Caco-2 (cell line): ENCODE measurements around the gene LACTB. TPM values are rescaled to one million over a fixed set of nuclear protein-coding genes. Genes with fewer than 3 reads are reported as not detected.

Experiments
- BruUV-seq: library from RNA; stranded (reverse); fragments of 400-500 nt; replicated peaks from 2 replicates; lab custom pipeline; 2021; lab: Mats Ljungman, UMichigan
- CTCF ChIA-PET: fragments of 300-600 bp; sonication (Branson Sonifier 250); formaldehyde crosslinking; loops from one replicate; lab custom pipeline; 2022; ENCODE audit warnings: antibody characterized with exemption; lab: Charles Lee
- POLR2A ChIA-PET: fragments of 300-600 bp; sonication (Branson Sonifier 250); formaldehyde crosslinking; loops from one replicate; lab custom pipeline; 2022; ENCODE audit warnings: antibody characterized with exemption; lab: Charles Lee
- DNase-seq, 2 experiments: peaks; one replicate each; pipeline versions ENCODE4 v3.0.0 to v3.0.0-alpha.2; 2020 to 2022
- H3K27me3 ChIP-seq: replicated peaks from 2 replicates; pipeline ENCODE4 v1.6.0; 2011; ENCODE audit warnings: low read length; ENCODE audit not compliant: control insufficient read depth, insufficient read depth
- H3K36me3 ChIP-seq: 2 replicates; pipeline ENCODE4 v1.5.1; 2011; ENCODE audit warnings: low read length; ENCODE audit not compliant: control insufficient read depth, insufficient read depth
- H3K4me1 ChIP-seq: fragments of 250-450 bp; sonication (Bioruptor Pico); 2 replicates; pipeline ENCODE4 v1.5.1; 2020; ENCODE audit warnings: mild to moderate bottlenecking
- H3K4me3 ChIP-seq: 2 replicates; pipeline ENCODE4 v1.5.1; 2011; ENCODE audit warnings: low read depth, mild to moderate bottlenecking, control low read depth, low read length
- H3K9me3 ChIP-seq: fragments of 250-450 bp; sonication (Bioruptor Pico); 2 replicates; pipeline ENCODE4 v1.5.1; 2020; ENCODE audit warnings: mild to moderate bottlenecking, moderate library complexity
- H3K27ac Mint-ChIP-seq: one replicate; pipeline ENCODE4 v1.8.0; 2022; ENCODE audit warnings: mixed read lengths; ENCODE audit not compliant: unreplicated experiment
- H3K27me3 Mint-ChIP-seq: one replicate; pipeline ENCODE4 v1.8.0; 2022; ENCODE audit warnings: mixed read lengths; ENCODE audit not compliant: insufficient read depth, unreplicated experiment
- H3K36me3 Mint-ChIP-seq: one replicate; pipeline ENCODE4 v1.8.0; 2022; ENCODE audit warnings: mild to moderate bottlenecking, mixed read lengths; ENCODE audit not compliant: insufficient read depth, unreplicated experiment
- H3K4me1 Mint-ChIP-seq: one replicate; pipeline ENCODE4 v1.8.0; 2022; ENCODE audit warnings: low read depth, mixed read lengths; ENCODE audit not compliant: unreplicated experiment
- H3K4me3 Mint-ChIP-seq: one replicate; pipeline ENCODE4 v1.8.0; 2022; ENCODE audit warnings: mild to moderate bottlenecking, moderate library complexity, mixed read lengths; ENCODE audit not compliant: unreplicated experiment
- H3K9me3 Mint-ChIP-seq: one replicate; pipeline ENCODE4 v1.8.0; 2022; ENCODE audit warnings: mixed read lengths; ENCODE audit not compliant: unreplicated experiment
- intact Hi-C: fragments of 100-400 bp; cut with micrococcal nuclease; formaldehyde crosslinking; loops from one replicate; pipeline ENCODE4 v1.10.0; 2022; ENCODE audit not compliant: unreplicated experiment
- total RNA-seq: library from RNA; stranded (reverse); gene quantifications from 2 replicates; pipeline ENCODE4 v1.2.3, GENCODE V29; 2022
- TF ChIP-seq, protein P1 (sequence below), 2 experiments: fragments of 200-600 bp in 1 of 2; IDR thresholded peaks; 1 replicate in 1 of 2; 2 replicates in 1 of 2; pipeline versions ENCODE4 v1.5.1 to v1.8.0; 2011 to 2022; ENCODE audit warnings: antibody characterized with exemption in 1 of 2, control low read depth in 1 of 2, inconsistent platforms in 1 of 2, low read depth in 1 of 2, low read length in 1 of 2, mild to moderate bottlenecking in 1 of 2, moderate library complexity in 1 of 2; ENCODE audit not compliant: insufficient read depth in 1 of 2, severe bottlenecking in 1 of 2, unreplicated experiment in 1 of 2

Gene LACTB
- total RNA-seq, 1 experiment from 2014 or later, result 8.4 TPM

DNA sequence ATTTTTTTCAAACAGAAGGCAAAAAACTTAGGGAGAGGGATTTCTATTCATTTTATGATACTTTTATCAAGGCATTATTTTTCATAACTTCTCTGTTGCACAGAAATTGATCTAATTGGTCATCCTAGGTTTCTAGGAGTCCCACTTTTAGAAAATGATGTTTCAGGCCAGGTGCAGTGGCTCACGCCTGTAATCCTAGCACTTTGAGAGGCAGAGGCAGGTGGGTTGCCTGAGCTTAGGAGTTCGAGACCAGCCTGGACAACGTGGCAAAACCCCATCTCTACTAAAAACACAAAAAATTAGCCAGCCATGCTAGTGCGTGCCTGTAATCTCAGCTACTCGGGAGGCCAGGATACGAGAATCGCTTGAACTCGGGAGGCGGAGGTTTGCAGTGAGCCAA, 2.8 kb downstream of the LACTB start:
- POLR2A ChIA-PET, result no interaction called here
- no peaks in the 10 kb centered on the region for H3K27me3 Mint-ChIP-seq
- H3K9me3 ChIP-seq, result peaks cover 4% of the 10 kb centered on the region
- TF ChIP-seq, protein P1, sequence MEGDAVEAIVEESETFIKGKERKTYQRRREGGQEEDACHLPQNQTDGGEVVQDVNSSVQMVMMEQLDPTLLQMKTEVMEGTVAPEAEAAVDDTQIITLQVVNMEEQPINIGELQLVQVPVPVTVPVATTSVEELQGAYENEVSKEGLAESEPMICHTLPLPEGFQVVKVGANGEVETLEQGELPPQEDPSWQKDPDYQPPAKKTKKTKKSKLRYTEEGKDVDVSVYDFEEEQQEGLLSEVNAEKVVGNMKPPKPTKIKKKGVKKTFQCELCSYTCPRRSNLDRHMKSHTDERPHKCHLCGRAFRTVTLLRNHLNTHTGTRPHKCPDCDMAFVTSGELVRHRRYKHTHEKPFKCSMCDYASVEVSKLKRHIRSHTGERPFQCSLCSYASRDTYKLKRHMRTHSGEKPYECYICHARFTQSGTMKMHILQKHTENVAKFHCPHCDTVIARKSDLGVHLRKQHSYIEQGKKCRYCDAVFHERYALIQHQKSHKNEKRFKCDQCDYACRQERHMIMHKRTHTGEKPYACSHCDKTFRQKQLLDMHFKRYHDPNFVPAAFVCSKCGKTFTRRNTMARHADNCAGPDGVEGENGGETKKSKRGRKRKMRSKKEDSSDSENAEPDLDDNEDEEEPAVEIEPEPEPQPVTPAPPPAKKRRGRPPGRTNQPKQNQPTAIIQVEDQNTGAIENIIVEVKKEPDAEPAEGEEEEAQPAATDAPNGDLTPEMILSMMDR (IDR thresholded peaks at IDR 0.05; ENCODE audit: insufficient read depth in 1 of 2, low read depth in 1 of 2, low read length in 1 of 2, severe bottlenecking in 1 of 2, unreplicated experiment in 1 of 2), result no peak
- no peaks in the 10 kb centered on the region for H3K36me3 ChIP-seq
- H3K4me1 ChIP-seq, result peaks cover 9% of the 10 kb centered on the region; the same call in 1 of the 2 replicates
- no peaks in the 10 kb centered on the region for H3K27me3 ChIP-seq
- H3K27ac Mint-ChIP-seq, result no peak overlapping the region
- H3K4me1 Mint-ChIP-seq, result no peaks in the 10 kb centered on the region
- peaks cover 9% of the 10 kb centered on the region for H3K9me3 Mint-ChIP-seq
- no peak overlapping the region for H3K4me3 ChIP-seq
- H3K36me3 Mint-ChIP-seq, result no peaks in the 10 kb centered on the region
- DNase-seq, result no peak
- intact Hi-C loops, result loop anchor here (5.0 kb wide), 1 partner anchor 33 kb away; the partner anchor contains the start of gene RPS27L
- no peak overlapping the region for H3K4me3 Mint-ChIP-seq
- no TSS peak for BruUV-seq
- CTCF ChIA-PET, result no interaction called here

DNA sequence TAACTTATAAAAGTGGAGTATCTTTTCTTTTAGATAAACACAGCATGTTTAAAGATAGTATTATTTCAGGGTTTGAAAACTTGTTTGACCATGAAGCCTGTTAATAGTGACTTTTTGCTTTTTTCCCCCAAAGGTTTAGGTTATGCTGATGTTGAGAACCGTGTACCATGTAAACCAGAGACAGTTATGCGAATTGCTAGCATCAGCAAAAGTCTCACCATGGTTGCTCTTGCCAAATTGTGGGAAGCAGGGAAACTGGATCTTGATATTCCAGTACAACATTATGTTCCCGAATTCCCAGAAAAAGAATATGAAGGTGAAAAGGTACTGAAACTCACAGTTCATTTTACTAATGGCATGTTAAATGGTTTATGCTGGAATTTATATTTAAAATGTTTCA, 5.1 kb downstream of the LACTB start:
- Mint-ChIP-seq H3K9me3 (no peaks in the 10 kb centered on the region), H3K27ac (no peak overlapping the region), H3K36me3 (no peaks in the 10 kb centered on the region), H3K4me1 (no peaks in the 10 kb centered on the region), H3K4me3 (no peak overlapping the region), H3K27me3 (no peaks in the 10 kb centered on the region)
- CTCF ChIA-PET, result no interaction called here
- POLR2A ChIA-PET, result no interaction called here
- no peak overlapping the region for H3K4me3 ChIP-seq
- no peaks in the 10 kb centered on the region for H3K36me3 ChIP-seq
- intact Hi-C loops, result no loop called here
- DNase-seq, result no peak
- no TSS peak for BruUV-seq
- H3K9me3 ChIP-seq, result no peaks in the 10 kb centered on the region
- TF ChIP-seq, protein P1 (IDR thresholded peaks at IDR 0.05; ENCODE audit: insufficient read depth in 1 of 2, low read depth in 1 of 2, low read length in 1 of 2, severe bottlenecking in 1 of 2, unreplicated experiment in 1 of 2), result no peak
- no peaks in the 10 kb centered on the region for H3K27me3 ChIP-seq
- 0 out of 2 replicates have a peak, but pooled peaks cover 4% of the 10 kb centered on the region for H3K4me1 ChIP-seq

DNA sequence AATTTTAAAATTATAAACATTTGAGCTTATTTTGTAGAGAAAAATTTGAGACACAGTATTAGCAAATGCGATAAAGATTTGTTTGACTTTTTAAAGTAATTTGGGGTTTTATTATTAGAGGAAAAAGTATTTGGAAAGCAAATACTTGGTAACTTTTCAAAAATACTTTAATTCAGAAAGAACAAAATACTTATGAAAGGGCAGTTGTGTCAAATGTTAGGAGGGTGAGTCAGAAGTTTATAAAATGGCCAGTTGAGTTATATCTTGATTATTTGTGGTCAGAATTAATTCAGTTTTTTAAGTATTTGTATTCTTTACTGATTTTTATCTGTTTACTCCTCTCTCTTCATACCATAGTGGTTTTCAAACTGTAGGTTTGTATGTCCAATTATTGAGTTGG, 12.1 kb downstream of the LACTB start:
- no peaks in the 10 kb centered on the region for H3K9me3 ChIP-seq
- H3K4me3 ChIP-seq, result no peak overlapping the region
- intact Hi-C loops, result no loop called here
- TF ChIP-seq, protein P1 (IDR thresholded peaks at IDR 0.05; ENCODE audit: insufficient read depth in 1 of 2, low read depth in 1 of 2, low read length in 1 of 2, severe bottlenecking in 1 of 2, unreplicated experiment in 1 of 2), result no peak
- POLR2A ChIA-PET, result no interaction called here
- Mint-ChIP-seq H3K4me3 (no peak overlapping the region), H3K9me3 (no peaks in the 10 kb centered on the region), H3K36me3 (no peaks in the 10 kb centered on the region), H3K27me3 (no peaks in the 10 kb centered on the region), H3K4me1 (no peaks in the 10 kb centered on the region), H3K27ac (no peak overlapping the region)
- no TSS peak for BruUV-seq
- H3K36me3 ChIP-seq, result no peaks in the 10 kb centered on the region
- DNase-seq, result no peak
- no peaks in the 10 kb centered on the region for H3K4me1 ChIP-seq
- CTCF ChIA-PET, result no interaction called here
- no peaks in the 10 kb centered on the region for H3K27me3 ChIP-seq
